Measurements from ENCODE around the gene CCL22. TPM values are rescaled to one million over a fixed set of nuclear protein-coding genes. Genes with fewer than 3 reads are reported as not detected.

The CCL22 gene
- total and polyA plus RNA-seq, 2 donors (not counting 3 experiments of a cell fraction or from before 2014, with no cell fraction given) = not detected

DNA sequence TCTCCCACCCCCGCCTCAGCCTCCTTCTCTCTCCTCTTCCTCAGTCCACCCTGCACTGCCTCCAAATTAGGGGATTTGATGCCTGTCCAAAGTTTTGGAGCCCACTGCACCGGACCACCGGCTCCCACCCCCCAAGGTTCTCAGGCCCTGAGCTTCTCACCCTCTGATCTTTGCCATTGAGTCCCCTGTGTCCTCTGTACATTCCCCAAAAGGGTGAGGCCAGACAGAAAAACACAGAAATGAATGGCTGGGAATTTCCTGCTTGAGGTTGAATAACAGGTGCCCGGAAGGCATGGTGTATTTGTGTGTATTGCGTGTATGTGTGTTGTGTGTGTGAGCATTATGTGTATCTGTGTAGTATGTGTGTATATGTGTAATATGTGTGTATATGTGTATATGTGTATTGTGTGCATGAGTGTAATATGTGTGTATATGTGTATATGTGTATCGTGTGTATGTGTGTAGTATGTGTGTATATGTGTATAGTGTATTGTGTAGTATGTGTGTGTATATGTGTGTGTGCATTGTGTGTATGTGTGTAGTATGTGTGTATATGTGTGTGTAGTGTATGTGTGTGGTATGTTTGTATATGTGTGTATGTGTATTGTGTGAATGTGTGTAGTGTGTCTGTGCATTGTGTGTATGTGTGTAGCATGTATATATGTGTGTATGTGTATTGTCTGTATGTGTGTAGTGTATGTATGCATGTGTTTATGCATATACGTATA, 29.9 kb downstream of the CCL22 start:
- dilution Hi-C loops (cut with MboI; ENCODE audit: extremely low pct_ligation_motif_present, low sequenced_read_pairs) (no loop called here), intact Hi-C loops (cut with micrococcal nuclease) (no loop called here)
- Histone ChIP-seq H3K9me3 (replicated peaks; ENCODE audit: control insufficient read depth, insufficient read depth, low read length) (no peaks in the 10 kb centered on the region), H3K9ac (replicated peaks; ENCODE audit: extremely low read depth, insufficient read depth, low read length) (no peak overlapping the region), H3K27me3 (ENCODE audit: control insufficient read depth in 2 of 2, insufficient read depth in 2 of 2, low read length in 2 of 2) (peaks cover 0 to 4% of the 10 kb centered on the region in 2 experiments), H3K4me1 (ENCODE audit: control insufficient read depth, extremely low read depth, insufficient read depth, low read length) (peaks cover 12% of the 10 kb centered on the region), H3K4me2 (ENCODE audit: insufficient read depth, low read length) (no peak overlapping the region), H3K27ac (ENCODE audit: insufficient read depth, low read depth, low read length) (no peak overlapping the region), H2AFZ (ENCODE audit: low read depth, low read length) (no peak overlapping the region), H3K79me2 (ENCODE audit: control insufficient read depth, insufficient read depth, low read length) (no peaks in the 10 kb centered on the region), H3K36me3 (ENCODE audit: control insufficient read depth in 2 of 2, extremely low read depth in 1 of 2, insufficient read depth in 2 of 2, low read length in 2 of 2) (no peaks in the 10 kb centered on the region), H4K20me1 (replicated peaks; ENCODE audit: control insufficient read depth, extremely low read depth, insufficient read depth, low read length) (no peaks in the 10 kb centered on the region), H3K4me3 (replicated peaks in 1 of 3; ENCODE audit: insufficient read depth in 1 of 3, low read depth in 1 of 3, low read length in 3 of 3) (no peak overlapping the region), H3K9me1 (replicated peaks; ENCODE audit: control insufficient read depth, extremely low read depth, insufficient read depth, low read length) (no peaks in the 10 kb centered on the region)
- DNase-seq (ENCODE audit: low read depth, low spot score) (peak; percentile 35), FAIRE-seq (peak; percentile 79)
- BruUV-seq (replicated peaks) = no TSS peak
- CTCF ChIA-PET = interaction anchor here (2.0 kb wide), 1 partner anchor 28 kb away, joined by 5 read pairs; no protein-coding TSS in a partner anchor
- POLR2A ChIA-PET = no interaction called here
- TF ChIP-seq, protein P1, sequence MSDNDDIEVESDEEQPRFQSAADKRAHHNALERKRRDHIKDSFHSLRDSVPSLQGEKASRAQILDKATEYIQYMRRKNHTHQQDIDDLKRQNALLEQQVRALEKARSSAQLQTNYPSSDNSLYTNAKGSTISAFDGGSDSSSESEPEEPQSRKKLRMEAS (IDR thresholded peaks at IDR 0.05; ENCODE audit: insufficient read depth, insufficient read length) = no peak
- TF ChIP-seq MYC (IDR thresholded peaks at IDR 0.05; ENCODE audit: low read depth, low read length) = no peak
- TF ChIP-seq GATA2 (IDR thresholded peaks at IDR 0.05; ENCODE audit: insufficient read depth, insufficient read length, low read depth, low read length) = no peak
- no peak for TF ChIP-seq POLR2AphosphoS5 (IDR thresholded peaks at IDR 0.05; ENCODE audit: insufficient read depth, low read depth, low read length)
- no peak for TF ChIP-seq POLR2A (IDR thresholded peaks at IDR 0.05; ENCODE audit: low read depth, low read length)
- no peak for TF ChIP-seq FOS (IDR thresholded peaks at IDR 0.05; ENCODE audit: borderline replicate concordance, insufficient read depth, low read length)
- no peak for TF ChIP-seq JUN (IDR thresholded peaks at IDR 0.05; ENCODE audit: borderline replicate concordance, insufficient read depth, insufficient read length, low read depth)
- TF ChIP-seq, protein P2, sequence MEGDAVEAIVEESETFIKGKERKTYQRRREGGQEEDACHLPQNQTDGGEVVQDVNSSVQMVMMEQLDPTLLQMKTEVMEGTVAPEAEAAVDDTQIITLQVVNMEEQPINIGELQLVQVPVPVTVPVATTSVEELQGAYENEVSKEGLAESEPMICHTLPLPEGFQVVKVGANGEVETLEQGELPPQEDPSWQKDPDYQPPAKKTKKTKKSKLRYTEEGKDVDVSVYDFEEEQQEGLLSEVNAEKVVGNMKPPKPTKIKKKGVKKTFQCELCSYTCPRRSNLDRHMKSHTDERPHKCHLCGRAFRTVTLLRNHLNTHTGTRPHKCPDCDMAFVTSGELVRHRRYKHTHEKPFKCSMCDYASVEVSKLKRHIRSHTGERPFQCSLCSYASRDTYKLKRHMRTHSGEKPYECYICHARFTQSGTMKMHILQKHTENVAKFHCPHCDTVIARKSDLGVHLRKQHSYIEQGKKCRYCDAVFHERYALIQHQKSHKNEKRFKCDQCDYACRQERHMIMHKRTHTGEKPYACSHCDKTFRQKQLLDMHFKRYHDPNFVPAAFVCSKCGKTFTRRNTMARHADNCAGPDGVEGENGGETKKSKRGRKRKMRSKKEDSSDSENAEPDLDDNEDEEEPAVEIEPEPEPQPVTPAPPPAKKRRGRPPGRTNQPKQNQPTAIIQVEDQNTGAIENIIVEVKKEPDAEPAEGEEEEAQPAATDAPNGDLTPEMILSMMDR (IDR thresholded peaks at IDR 0.05; ENCODE audit: extremely low read depth in 1 of 2, insufficient read depth in 1 of 2, low read depth in 1 of 2, low read length in 2 of 2) = no peak
- TF ChIP-seq EZH2 (IDR thresholded peaks at IDR 0.05; ENCODE audit: borderline replicate concordance, low read depth, low read length, severe bottlenecking) = no peak
